CD4-positive, alpha-beta T cell treated with Interleukin-2 at 100 ng/mL for 4 hours (primary cell): Measurements from ENCODE around the gene GCLC.

ENCODE experiments used
- DNase-seq: peaks from one replicate; pipeline ENCODE4 v3.0.0-alpha.2; 2020; ENCODE audit warnings: low spot score

GCLC gene

GRCh38 chr6:53524455-53524815, 20.5 kb downstream of the GCLC start:
- no peak for DNase-seq

- no peak for DNase-seq
Measured at GRCh38 chr6:53523511-53524454, 21.1 kb downstream of the GCLC start.

GRCh38 chr6:53520320-53520928, 24.5 kb downstream of the GCLC start:
- no peak for DNase-seq

GRCh38 chr6:53518862-53519261, 26.0 kb downstream of the GCLC start:
- no peak for DNase-seq

GRCh38 chr6:53517021-53517420, 27.9 kb downstream of the GCLC start:
- no peak for DNase-seq

- no peak for DNase-seq
Measured at GRCh38 chr6:53514677-53515076, 30.2 kb downstream of the GCLC start.

- DNase-seq: no peak
Measured at GRCh38 chr6:53513519-53513966, 31.4 kb downstream of the GCLC start.

GRCh38 chr6:53513056-53513455, 31.8 kb downstream of the GCLC start:
- DNase-seq: no peak

GRCh38 chr6:53512626-53513025, 32.3 kb downstream of the GCLC start:
- no peak for DNase-seq

- DNase-seq: no peak
Measured at GRCh38 chr6:53510746-53511145, 34.2 kb downstream of the GCLC start.

GRCh38 chr6:53506872-53507271, 38.0 kb downstream of the GCLC start:
- DNase-seq: no peak

- no peak for DNase-seq
Measured at GRCh38 chr6:53504512-53504911, 40.4 kb downstream of the GCLC start.

GRCh38 chr6:53503060-53503459, 41.8 kb downstream of the GCLC start:
- no peak for DNase-seq

GRCh38 chr6:53501432-53501831, 43.5 kb downstream of the GCLC start:
- DNase-seq: no peak

- DNase-seq: no peak
Measured at GRCh38 chr6:53500095-53500494, 44.8 kb downstream of the GCLC start.

- no peak for DNase-seq
Measured at GRCh38 chr6:53499094-53499493, 45.8 kb downstream of the GCLC start.

GRCh38 chr6:53498649-53499048, 46.3 kb downstream of the GCLC start:
- no peak for DNase-seq

- no peak for DNase-seq
Measured at GRCh38 chr6:53497905-53498304, 47.0 kb downstream of the GCLC start.

- no peak for DNase-seq
Measured at GRCh38 chr6:53496797-53497375, 48.0 kb downstream of the GCLC start.

GRCh38 chr6:53495506-53496499, 49.1 kb downstream of the GCLC start:
- DNase-seq: no peak

- no peak for DNase-seq
Measured at GRCh38 chr6:53494076-53494475, 50.8 kb downstream of the GCLC start.

GRCh38 chr6:53493635-53494025, 51.3 kb downstream of the GCLC start:
- no peak for DNase-seq
